Measurements from ENCODE around the gene CKS1B.

The CKS1B gene

GRCh38 chr1:155011437-155012025 lies 37.0 kb downstream of the CKS1B start:
- Histone ChIP-seq H3K9ac (no peak overlapping the region), H3K27ac (no peak overlapping the region), H3K79me2 (ENCODE audit: insufficient read depth, low read depth) (peaks cover 21% of the 10 kb centered on the region; the same call in 1 of the 2 replicates), H3K4me1 (ENCODE audit: low read depth, poor library complexity, severe bottlenecking) (peaks cover 17% of the 10 kb centered on the region), H2AFZ (ENCODE audit: low read depth) (no peak overlapping the region), H3K36me3 (ENCODE audit: insufficient read depth) (peaks cover 5% of the 10 kb centered on the region; the same call in 1 of the 2 replicates), H3K27me3 (ENCODE audit: insufficient read depth, low read depth) (no peaks in the 10 kb centered on the region), H3K4me2 (no peak overlapping the region), H4K20me1 (ENCODE audit: insufficient read depth) (no peaks in the 10 kb centered on the region), H3K4me3 (IDR thresholded peaks at IDR 0.05; ENCODE audit: insufficient read depth, low read depth, low read length) (no peak overlapping the region)
- no peak for TF ChIP-seq CTCF (conservative IDR thresholded peaks at IDR 0.05; ENCODE audit: low read depth, low read length)

- no peak for TF ChIP-seq CTCF (conservative IDR thresholded peaks at IDR 0.05; ENCODE audit: low read depth, low read length)
- no peak overlapping the region for H3K4me2 ChIP-seq
- peaks cover 7% of the 10 kb centered on the region; the same call in 1 of the 2 replicates for H3K36me3 ChIP-seq (ENCODE audit: insufficient read depth)
- peaks cover 17% of the 10 kb centered on the region for H3K4me1 ChIP-seq (ENCODE audit: low read depth, poor library complexity, severe bottlenecking)
- H3K9ac ChIP-seq = no peak overlapping the region
- H2AFZ ChIP-seq (ENCODE audit: low read depth) = no peak overlapping the region
- H3K79me2 ChIP-seq (ENCODE audit: insufficient read depth, low read depth) = peaks cover 15% of the 10 kb centered on the region; the same call in 1 of the 2 replicates
- no peak overlapping the region; the same call in 1 of the 2 replicates for H3K27ac ChIP-seq
- H3K27me3 ChIP-seq (ENCODE audit: insufficient read depth, low read depth) = no peaks in the 10 kb centered on the region
- no peaks in the 10 kb centered on the region for H4K20me1 ChIP-seq (ENCODE audit: insufficient read depth)
- H3K4me3 ChIP-seq (IDR thresholded peaks at IDR 0.05; ENCODE audit: insufficient read depth, low read depth, low read length) = no peak overlapping the region
Measured at GRCh38 chr1:155012026-155012546, 37.6 kb downstream of the CKS1B start.

GRCh38 chr1:155012776-155013602 lies 38.5 kb downstream of the CKS1B start:
- no peak overlapping the region for H3K9ac ChIP-seq
- peak overlapping the region; percentile 11; the same call in 1 of the 2 replicates for H3K27ac ChIP-seq
- no peak overlapping the region for H2AFZ ChIP-seq (ENCODE audit: low read depth)
- peaks cover 7% of the 10 kb centered on the region; the same call in 1 of the 2 replicates for H3K36me3 ChIP-seq (ENCODE audit: insufficient read depth)
- no peak overlapping the region for H3K4me2 ChIP-seq
- H3K4me3 ChIP-seq (IDR thresholded peaks at IDR 0.05; ENCODE audit: insufficient read depth, low read depth, low read length) = no peak overlapping the region
- H3K4me1 ChIP-seq (ENCODE audit: low read depth, poor library complexity, severe bottlenecking) = peaks cover 23% of the 10 kb centered on the region
- H3K79me2 ChIP-seq (ENCODE audit: insufficient read depth, low read depth) = peaks cover 6% of the 10 kb centered on the region; the same call in 1 of the 2 replicates
- TF ChIP-seq CTCF (conservative IDR thresholded peaks at IDR 0.05; ENCODE audit: low read depth, low read length) = no peak
- no peaks in the 10 kb centered on the region for H4K20me1 ChIP-seq (ENCODE audit: insufficient read depth)
- no peaks in the 10 kb centered on the region for H3K27me3 ChIP-seq (ENCODE audit: insufficient read depth, low read depth)

GRCh38 chr1:155013632-155014031 lies 39.2 kb downstream of the CKS1B start:
- H3K79me2 ChIP-seq (ENCODE audit: insufficient read depth, low read depth) = peaks cover 6% of the 10 kb centered on the region; the same call in 1 of the 2 replicates
- no peak overlapping the region; the same call in 1 of the 2 replicates for H3K27ac ChIP-seq
- H3K4me3 ChIP-seq (IDR thresholded peaks at IDR 0.05; ENCODE audit: insufficient read depth, low read depth, low read length) = no peak overlapping the region
- H4K20me1 ChIP-seq (ENCODE audit: insufficient read depth) = no peaks in the 10 kb centered on the region
- H3K27me3 ChIP-seq (ENCODE audit: insufficient read depth, low read depth) = no peaks in the 10 kb centered on the region
- H3K9ac ChIP-seq = no peak overlapping the region
- H3K4me2 ChIP-seq = no peak overlapping the region
- no peak overlapping the region for H2AFZ ChIP-seq (ENCODE audit: low read depth)
- H3K4me1 ChIP-seq (ENCODE audit: low read depth, poor library complexity, severe bottlenecking) = peaks cover 28% of the 10 kb centered on the region
- H3K36me3 ChIP-seq (ENCODE audit: insufficient read depth) = peaks cover 7% of the 10 kb centered on the region; the same call in 1 of the 2 replicates
- TF ChIP-seq CTCF (conservative IDR thresholded peaks at IDR 0.05; ENCODE audit: low read depth, low read length) = no peak

Data from KMS-11 (cell line).